Mucosa of rectum (tissue), 2 donors: Measurements from ENCODE around the gene NEK1.

Experiments
- H3K27ac ChIP-seq, 2 donors: one replicate each; pipeline ENCODE4 v1.7.0; 2013; ENCODE audit warnings: inconsistent platforms in 2 of 2, low read depth in 2 of 2, low read length in 2 of 2
- H3K27me3 ChIP-seq, 2 donors: one replicate each; pipeline ENCODE4 v1.7.0; 2013; ENCODE audit warnings: low read length in 2 of 2; ENCODE audit not compliant: control insufficient read depth in 2 of 2, insufficient read depth in 2 of 2
- H3K36me3 ChIP-seq, 2 donors: one replicate each; pipeline ENCODE4 v1.7.0; 2013; ENCODE audit warnings: low read length in 2 of 2; ENCODE audit not compliant: control insufficient read depth in 2 of 2, insufficient read depth in 2 of 2
- H3K4me1 ChIP-seq, 2 donors: one replicate each; pipeline ENCODE4 v1.7.0; 2013; ENCODE audit warnings: low read length in 2 of 2, mild to moderate bottlenecking in 1 of 2; ENCODE audit not compliant: control insufficient read depth in 2 of 2, insufficient read depth in 2 of 2
- H3K4me3 ChIP-seq, 2 donors: one replicate each; pipeline ENCODE4 v1.7.0; 2013; ENCODE audit warnings: low read length in 2 of 2
- H3K9ac ChIP-seq, 2 donors: one replicate each; pipeline ENCODE4 v1.7.0; 2013; ENCODE audit warnings: low read length in 2 of 2, low read depth in 1 of 2, mild to moderate bottlenecking in 1 of 2
- H3K9me3 ChIP-seq, 2 donors: one replicate each; pipeline ENCODE4 v1.7.0; 2013; ENCODE audit warnings: low read length in 2 of 2; ENCODE audit not compliant: control insufficient read depth in 2 of 2
- donor health status: healthy.
- donor health status: Normal muscosa, but diverticular disease.

The NEK1 gene

DNA sequence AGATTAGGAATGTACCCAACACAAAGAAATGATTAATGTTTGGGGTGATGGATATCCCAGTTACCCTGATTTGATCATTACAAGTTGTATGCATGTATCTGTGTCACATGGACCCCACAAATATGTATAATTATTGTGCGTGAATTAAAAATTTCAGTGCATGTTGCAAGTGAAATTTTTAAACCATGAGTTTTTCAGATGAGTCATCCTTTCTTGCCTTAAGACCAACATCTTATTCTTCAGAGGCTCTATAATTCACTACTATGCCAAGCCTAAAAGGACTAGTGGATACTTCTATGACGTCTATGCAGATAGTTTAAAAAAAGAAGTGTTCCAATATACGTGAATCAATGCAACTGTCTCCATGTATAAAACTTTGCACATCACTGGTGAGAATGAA lies 228.7 kb downstream of the NEK1 start:
- no peaks in the 10 kb centered on the region for H3K9me3 ChIP-seq
- no peaks in the 10 kb centered on the region for H3K4me1 ChIP-seq
- no peak overlapping the region for H3K27ac ChIP-seq
- H3K9ac ChIP-seq, result no peak overlapping the region
- no peaks in the 10 kb centered on the region for H3K27me3 ChIP-seq
- H3K36me3 ChIP-seq, result no peaks in the 10 kb centered on the region
- no peak overlapping the region for H3K4me3 ChIP-seq

DNA sequence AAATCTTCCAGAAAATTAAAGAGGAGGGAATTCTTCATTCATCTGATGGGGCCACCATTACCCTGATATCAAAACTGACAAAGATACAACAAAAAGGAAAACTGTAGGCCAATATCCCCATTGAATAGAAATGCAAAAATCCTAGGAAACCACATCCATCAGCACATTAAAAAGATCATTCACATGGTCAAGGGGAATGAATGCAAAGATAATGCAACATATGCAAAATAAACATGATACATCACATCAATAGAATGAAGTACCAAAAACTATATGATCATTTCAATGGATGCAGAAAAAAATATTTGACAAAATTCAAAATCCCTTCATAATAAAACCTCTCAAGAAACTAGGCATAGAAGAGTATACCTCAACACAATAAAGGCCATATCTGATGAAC lies 232.7 kb downstream of the NEK1 start:
- H3K4me3 ChIP-seq, result no peak overlapping the region
- peaks cover 9 to 16% of the 10 kb centered on the region in 2 donors for H3K9me3 ChIP-seq
- no peaks in the 10 kb centered on the region for H3K4me1 ChIP-seq
- H3K27me3 ChIP-seq, result no peaks in the 10 kb centered on the region
- H3K9ac ChIP-seq, result no peak overlapping the region
- H3K36me3 ChIP-seq, result no peaks in the 10 kb centered on the region
- no peak overlapping the region for H3K27ac ChIP-seq

DNA sequence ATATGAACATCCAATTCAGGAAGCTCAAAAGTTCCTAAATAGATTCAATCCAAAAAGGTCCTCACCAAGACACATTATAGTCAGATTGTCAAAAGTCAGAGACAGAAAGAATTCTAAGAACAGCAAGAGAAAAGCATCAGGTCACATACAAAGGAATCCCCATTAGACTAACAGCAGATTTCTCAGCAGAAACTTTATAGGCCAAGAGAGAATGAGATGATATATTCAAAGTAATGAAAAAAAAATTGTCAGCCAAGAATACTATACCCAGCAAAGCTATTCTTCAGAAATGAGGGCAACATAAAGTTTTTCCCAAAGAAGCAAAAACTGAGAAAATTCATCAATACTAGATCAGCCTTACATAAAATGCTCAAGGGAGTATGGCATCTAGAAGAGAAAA lies 235.0 kb downstream of the NEK1 start:
- H3K9ac ChIP-seq, result no peak overlapping the region
- H3K4me1 ChIP-seq, result no peaks in the 10 kb centered on the region
- no peak overlapping the region for H3K4me3 ChIP-seq
- H3K9me3 ChIP-seq, result peaks cover 9 to 16% of the 10 kb centered on the region in 2 donors
- no peaks in the 10 kb centered on the region for H3K36me3 ChIP-seq
- no peak overlapping the region for H3K27ac ChIP-seq
- H3K27me3 ChIP-seq, result no peaks in the 10 kb centered on the region

DNA sequence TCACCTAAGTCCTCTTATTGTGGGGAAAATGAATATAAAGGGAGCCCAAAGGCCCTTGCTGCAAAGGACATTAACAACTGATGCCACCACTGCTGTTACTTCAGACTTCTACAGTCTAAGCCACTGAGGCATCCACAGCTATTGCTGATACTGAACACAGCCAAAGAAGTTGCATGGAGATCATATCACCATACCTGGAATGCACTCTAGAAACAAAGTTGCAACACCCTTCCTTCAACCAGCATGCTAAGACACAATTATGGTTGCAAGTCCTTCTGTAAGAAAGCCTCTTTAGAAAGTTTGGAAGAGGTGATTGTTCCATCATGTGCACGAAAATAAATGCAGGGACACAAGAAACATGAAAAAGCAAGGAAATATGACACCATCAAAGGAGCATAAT lies 236.0 kb downstream of the NEK1 start:
- Histone ChIP-seq H3K27me3 (no peaks in the 10 kb centered on the region), H3K4me1 (no peaks in the 10 kb centered on the region), H3K9me3 (peaks cover 9 to 16% of the 10 kb centered on the region in 2 donors), H3K27ac (no peak overlapping the region), H3K4me3 (no peak overlapping the region), H3K9ac (no peak overlapping the region), H3K36me3 (no peaks in the 10 kb centered on the region)

DNA sequence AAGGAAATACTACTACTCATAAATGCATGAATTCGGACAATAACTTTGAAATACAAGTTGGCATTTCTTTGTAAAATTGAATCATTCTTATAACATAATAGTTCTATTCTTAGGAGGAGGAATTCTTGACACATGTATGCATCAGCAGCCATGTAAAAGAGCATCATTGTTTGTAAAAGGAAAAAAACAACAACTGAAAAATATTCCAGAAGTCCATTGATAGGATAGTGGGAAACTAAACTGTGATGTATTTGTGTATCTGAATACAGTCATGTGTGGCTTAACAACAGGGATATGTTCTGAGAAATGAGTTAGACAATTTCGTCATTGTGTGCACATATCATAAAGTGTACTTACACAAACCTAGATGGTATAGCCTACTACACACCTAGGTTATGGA lies 239.6 kb downstream of the NEK1 start:
- Histone ChIP-seq H3K27ac (no peak overlapping the region), H3K36me3 (no peaks in the 10 kb centered on the region), H3K9me3 (peaks cover 9 to 16% of the 10 kb centered on the region in 2 donors), H3K4me3 (no peak overlapping the region), H3K4me1 (no peaks in the 10 kb centered on the region), H3K27me3 (no peaks in the 10 kb centered on the region), H3K9ac (no peak overlapping the region)

DNA sequence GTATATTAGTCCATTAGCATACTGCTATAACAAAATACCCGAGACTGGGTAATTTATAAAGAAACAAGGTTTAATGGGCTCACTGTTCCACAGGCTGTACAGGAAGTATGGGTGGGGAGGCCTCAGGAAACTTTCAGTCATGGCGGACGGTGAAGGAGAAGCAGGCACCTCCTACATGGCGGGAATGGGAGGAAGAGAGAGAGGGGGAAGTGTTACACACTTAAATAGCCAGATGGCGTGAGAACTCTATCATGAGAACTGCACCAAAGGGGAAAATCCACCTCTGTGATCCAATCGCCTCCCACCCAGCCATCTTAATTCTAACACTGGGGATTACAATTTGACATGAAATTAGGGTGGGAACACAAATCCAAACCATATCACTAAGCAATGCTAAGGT lies 242.7 kb downstream of the NEK1 start:
- Histone ChIP-seq H3K27me3 (no peaks in the 10 kb centered on the region), H3K27ac (no peak overlapping the region), H3K36me3 (no peaks in the 10 kb centered on the region), H3K4me1 (no peaks in the 10 kb centered on the region), H3K9ac (no peak overlapping the region), H3K9me3 (no peaks in the 10 kb centered on the region), H3K4me3 (no peak overlapping the region)

DNA sequence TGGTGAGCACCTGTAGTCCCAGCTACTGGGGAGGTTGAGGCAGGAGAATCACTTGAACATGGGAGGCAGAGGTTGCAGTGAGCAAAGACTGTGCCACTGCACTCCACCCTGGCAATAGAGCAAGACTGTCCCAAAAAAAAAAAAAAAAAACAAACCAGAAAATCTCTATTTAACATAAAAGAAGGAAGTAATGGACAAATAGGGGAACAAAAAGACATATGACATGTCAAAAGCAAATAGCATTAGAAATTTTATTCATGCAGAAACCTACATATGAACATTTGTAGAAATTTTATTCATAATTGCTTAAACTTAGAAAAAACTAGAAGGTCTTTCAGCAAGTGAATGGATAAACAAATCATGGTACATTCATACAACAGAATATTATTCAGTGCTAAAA lies 244.6 kb downstream of the NEK1 start:
- Histone ChIP-seq H3K9me3 (no peaks in the 10 kb centered on the region), H3K36me3 (no peaks in the 10 kb centered on the region), H3K4me1 (no peaks in the 10 kb centered on the region), H3K9ac (no peak overlapping the region), H3K27me3 (no peaks in the 10 kb centered on the region), H3K4me3 (no peak overlapping the region), H3K27ac (no peak overlapping the region)

DNA sequence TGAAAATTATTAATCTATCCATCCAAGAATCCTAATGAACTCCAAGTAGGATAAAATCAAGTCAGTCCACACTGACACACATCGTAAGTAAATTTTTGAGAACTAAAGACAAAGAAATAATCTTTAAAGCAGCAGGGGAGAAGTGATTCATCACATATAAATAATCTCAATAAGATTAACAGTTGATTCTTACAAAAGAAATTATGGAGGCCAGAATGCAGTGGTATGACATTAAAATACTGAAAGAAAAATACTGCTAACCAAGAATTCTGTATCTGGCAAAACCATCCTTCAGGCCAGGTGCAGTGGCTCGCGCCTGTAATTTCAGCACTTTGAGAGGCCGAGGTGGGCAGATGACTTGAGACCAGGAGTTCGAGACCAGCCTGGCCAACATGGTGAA lies 245.6 kb downstream of the NEK1 start:
- no peak overlapping the region for H3K27ac ChIP-seq
- H3K4me3 ChIP-seq, result no peak overlapping the region
- no peaks in the 10 kb centered on the region for H3K27me3 ChIP-seq
- no peak overlapping the region for H3K9ac ChIP-seq
- H3K4me1 ChIP-seq, result no peaks in the 10 kb centered on the region
- no peaks in the 10 kb centered on the region for H3K36me3 ChIP-seq
- H3K9me3 ChIP-seq, result no peaks in the 10 kb centered on the region

DNA sequence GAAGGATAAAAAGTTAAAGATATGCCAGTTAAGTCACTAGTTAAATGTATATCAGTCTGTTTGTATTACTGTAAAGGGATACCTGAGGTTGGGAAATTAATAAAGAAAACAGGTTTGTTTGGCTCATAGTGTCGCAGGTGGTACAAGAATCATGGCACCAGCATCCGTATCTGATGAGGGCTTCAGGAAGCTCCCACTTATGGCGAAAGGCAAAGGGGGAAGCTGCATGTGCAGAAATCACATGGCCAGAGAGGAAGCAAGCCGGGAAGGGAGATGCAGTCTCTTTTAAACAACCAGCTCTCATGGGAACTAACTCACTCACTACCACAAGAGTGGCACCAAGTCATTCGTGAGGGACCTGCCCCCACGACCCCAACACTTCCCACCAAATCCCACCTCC lies 249.8 kb downstream of the NEK1 start:
- H3K36me3 ChIP-seq, result no peaks in the 10 kb centered on the region
- no peaks in the 10 kb centered on the region for H3K27me3 ChIP-seq
- H3K4me1 ChIP-seq, result no peaks in the 10 kb centered on the region
- H3K4me3 ChIP-seq, result no peak overlapping the region
- H3K27ac ChIP-seq, result no peak overlapping the region
- no peaks in the 10 kb centered on the region for H3K9me3 ChIP-seq
- no peak overlapping the region for H3K9ac ChIP-seq

DNA sequence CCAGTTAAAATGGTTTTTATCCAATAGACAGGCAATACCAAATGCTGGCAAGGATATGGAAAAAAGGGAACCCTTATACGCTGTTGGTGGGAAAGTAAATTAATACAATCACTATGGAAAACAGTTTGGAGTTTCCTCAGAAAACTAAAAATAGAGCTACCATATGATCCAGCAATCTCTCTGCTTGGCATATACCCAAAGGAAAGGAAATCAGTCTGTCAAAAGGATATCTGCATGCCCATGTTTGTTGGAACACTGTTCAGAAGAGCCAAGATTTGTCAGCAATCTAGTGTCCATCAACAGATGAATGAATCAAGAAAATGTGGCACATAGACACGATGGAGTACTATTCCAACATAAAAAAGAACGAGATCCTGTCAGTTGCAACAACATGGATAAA lies 250.6 kb downstream of the NEK1 start:
- H3K9me3 ChIP-seq, result no peaks in the 10 kb centered on the region
- no peak overlapping the region for H3K27ac ChIP-seq
- H3K27me3 ChIP-seq, result no peaks in the 10 kb centered on the region
- H3K4me1 ChIP-seq, result no peaks in the 10 kb centered on the region
- H3K36me3 ChIP-seq, result no peaks in the 10 kb centered on the region
- no peak overlapping the region for H3K4me3 ChIP-seq
- H3K9ac ChIP-seq, result no peak overlapping the region

DNA sequence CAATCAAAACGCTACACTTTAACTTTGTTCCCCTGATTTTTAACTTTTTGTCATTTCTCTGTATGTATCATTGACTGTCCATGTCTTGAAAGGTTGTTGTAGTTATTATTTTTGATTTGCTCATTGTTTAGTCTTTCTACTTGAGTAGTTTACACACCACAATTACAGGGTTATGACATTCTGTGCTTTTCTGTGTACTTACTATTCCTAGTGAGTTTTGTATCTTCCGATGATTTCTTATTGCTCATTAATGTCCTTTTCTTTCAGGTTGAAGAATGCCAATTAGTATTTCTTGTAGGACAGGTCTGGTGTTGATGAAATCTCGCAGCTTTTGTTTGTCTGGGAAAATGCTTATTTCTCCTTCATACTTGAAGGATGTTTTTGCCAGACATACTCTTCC lies 252.4 kb downstream of the NEK1 start:
- no peak overlapping the region for H3K27ac ChIP-seq
- H3K4me3 ChIP-seq, result no peak overlapping the region
- no peak overlapping the region for H3K9ac ChIP-seq
- no peaks in the 10 kb centered on the region for H3K4me1 ChIP-seq
- no peaks in the 10 kb centered on the region for H3K9me3 ChIP-seq
- no peaks in the 10 kb centered on the region for H3K27me3 ChIP-seq
- H3K36me3 ChIP-seq, result no peaks in the 10 kb centered on the region
